Kidney (tissue), 14 donors: ENCODE results near the gene C8A. TPM values are rescaled to one million over a fixed set of nuclear protein-coding genes. Genes with fewer than 3 reads are reported as not detected.

Experiments used
- DNase-seq, 5 donors: peaks; one replicate each; pipeline ENCODE4 v3.0.0-alpha.2; 2013 to 2020
- FAIRE-seq: peaks from 2 replicates; lab custom pipeline; 2012; peaks lifted over from hg19 to GRCh38; lab: Jason Lieb, UNC
- H3K27ac ChIP-seq, 2 donors: one replicate each; pipeline ENCODE4 v1.7.0; 2013; ENCODE audit warnings: low read depth in 2 of 2, low read length in 2 of 2, inconsistent platforms in 1 of 2
- H3K27me3 ChIP-seq: one replicate; pipeline ENCODE4 v1.7.1; 2013; ENCODE audit warnings: low read length, inconsistent platforms; ENCODE audit not compliant: control insufficient read depth, insufficient read depth
- H3K36me3 ChIP-seq, 3 donors: one replicate each; pipeline versions ENCODE4 v1.7.0 to v1.7.1; 2013; ENCODE audit warnings: low read length in 3 of 3, control low read depth in 1 of 3, inconsistent platforms in 1 of 3; ENCODE audit not compliant: insufficient read depth in 3 of 3, control insufficient read depth in 2 of 3
- H3K4me1 ChIP-seq, 3 donors: one replicate each; pipeline versions ENCODE4 v1.7.0 to v1.7.1; 2013; ENCODE audit warnings: low read length in 3 of 3, inconsistent platforms in 1 of 3, low read depth in 1 of 3; ENCODE audit not compliant: control insufficient read depth in 2 of 3, insufficient read depth in 2 of 3
- H3K4me3 ChIP-seq, 3 donors: one replicate each; pipeline versions ENCODE4 v1.7.0 to v1.8.1; 2013; ENCODE audit warnings: low read length in 3 of 3, control low read depth in 1 of 3, inconsistent platforms in 1 of 3
- H3K9ac ChIP-seq, 3 donors: one replicate each; pipeline versions ENCODE4 v1.7.0 to v1.7.1; 2013; ENCODE audit warnings: low read length in 3 of 3, control low read depth in 1 of 3, inconsistent platforms in 1 of 3
- H3K9me3 ChIP-seq, 3 donors: one replicate each; pipeline versions ENCODE4 v1.7.0 to v1.7.1; 2013; ENCODE audit warnings: low read length in 3 of 3, control low read depth in 1 of 3, inconsistent platforms in 1 of 3; ENCODE audit not compliant: control insufficient read depth in 2 of 3, insufficient read depth in 1 of 3
- intact Hi-C: fragments of 100-400 bp; cut with DNase I; formaldehyde crosslinking; loops from one replicate; pipeline ENCODE4 v1.11.1; 2022
- polyA plus RNA-seq: library from polyadenylated mRNA; stranded (reverse); fragments of 350-450 nt; fragmentation: Illumina TruSeq; extraction: RNeasy Lipid Tissue Mini Kit (QIAGEN cat#74804); gene quantifications from one replicate; pipeline ENCODE4 v1.2.3, GENCODE V29; 2014; ENCODE audit warnings: low read depth, low replicate concordance; ENCODE audit not compliant: insufficient read depth
- total RNA-seq: library from RNA; stranded (reverse); fragmentation: NEBNext Ultra II Directional; extraction: Animal tissue kit (Norgen Biotek cat#: 25700); gene quantifications from one replicate; pipeline ENCODE4 v1.2.1, GENCODE V29; 2021
- TF ChIP-seq, protein P1 (sequence below): IDR thresholded peaks from 3 replicates; pipeline ENCODE4 v1.5.1; 2012; ENCODE audit warnings: mild to moderate bottlenecking, moderate library complexity, borderline replicate concordance; ENCODE audit not compliant: insufficient read depth; ENCODE audit errors: extremely low read depth
- donor health status: control.
- donor health status: control.
- donor health status: control.
- donor health status: control.
- donor health status: control.
- donor health status: DM: yes; HTN: yes; CAD: no.
- donor health status: Normal renal cell carcinoma (clear cell type).

The C8A gene
- total and polyA plus RNA-seq, 2 donors from 2014 or later, result 0.09 TPM; not detected in 1

GRCh38 chr1:56821462-56821797, 33.2 kb upstream of the C8A start:
- peak in 1 of 5 donors; percentile 29 for DNase-seq
- no peaks in the 10 kb centered on the region for H3K9me3 ChIP-seq
- H3K27me3 ChIP-seq, result no peaks in the 10 kb centered on the region
- H3K9ac ChIP-seq, result no peak overlapping the region
- no peak for FAIRE-seq
- H3K36me3 ChIP-seq, result no peaks in the 10 kb centered on the region
- intact Hi-C loops, result no loop called here
- TF ChIP-seq, protein P1, sequence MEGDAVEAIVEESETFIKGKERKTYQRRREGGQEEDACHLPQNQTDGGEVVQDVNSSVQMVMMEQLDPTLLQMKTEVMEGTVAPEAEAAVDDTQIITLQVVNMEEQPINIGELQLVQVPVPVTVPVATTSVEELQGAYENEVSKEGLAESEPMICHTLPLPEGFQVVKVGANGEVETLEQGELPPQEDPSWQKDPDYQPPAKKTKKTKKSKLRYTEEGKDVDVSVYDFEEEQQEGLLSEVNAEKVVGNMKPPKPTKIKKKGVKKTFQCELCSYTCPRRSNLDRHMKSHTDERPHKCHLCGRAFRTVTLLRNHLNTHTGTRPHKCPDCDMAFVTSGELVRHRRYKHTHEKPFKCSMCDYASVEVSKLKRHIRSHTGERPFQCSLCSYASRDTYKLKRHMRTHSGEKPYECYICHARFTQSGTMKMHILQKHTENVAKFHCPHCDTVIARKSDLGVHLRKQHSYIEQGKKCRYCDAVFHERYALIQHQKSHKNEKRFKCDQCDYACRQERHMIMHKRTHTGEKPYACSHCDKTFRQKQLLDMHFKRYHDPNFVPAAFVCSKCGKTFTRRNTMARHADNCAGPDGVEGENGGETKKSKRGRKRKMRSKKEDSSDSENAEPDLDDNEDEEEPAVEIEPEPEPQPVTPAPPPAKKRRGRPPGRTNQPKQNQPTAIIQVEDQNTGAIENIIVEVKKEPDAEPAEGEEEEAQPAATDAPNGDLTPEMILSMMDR, result no peak
- H3K4me1 ChIP-seq, result peaks cover 0 to 11% (median 0%) of the 10 kb centered on the region in 3 donors
- H3K4me3 ChIP-seq, result no peak overlapping the region
- H3K27ac ChIP-seq, result no peak overlapping the region

GRCh38 chr1:56824271-56824670, 30.3 kb upstream of the C8A start:
- Histone ChIP-seq H3K9ac (no peak overlapping the region), H3K36me3 (no peaks in the 10 kb centered on the region), H3K4me1 (peaks cover 0 to 4% (median 0%) of the 10 kb centered on the region in 3 donors), H3K9me3 (no peaks in the 10 kb centered on the region), H3K27me3 (no peaks in the 10 kb centered on the region), H3K27ac (no peak overlapping the region), H3K4me3 (no peak overlapping the region)
- intact Hi-C loops, result no loop called here
- DNase-seq (no peak), FAIRE-seq (no peak)
- TF ChIP-seq, protein P1, result no peak

- H3K27ac ChIP-seq, result no peak overlapping the region
- no peaks in the 10 kb centered on the region for H3K36me3 ChIP-seq
- H3K4me1 ChIP-seq, result no peaks in the 10 kb centered on the region
- H3K27me3 ChIP-seq, result no peaks in the 10 kb centered on the region
- no peak overlapping the region for H3K9ac ChIP-seq
- intact Hi-C loops, result no loop called here
- no peak for DNase-seq
- H3K9me3 ChIP-seq, result no peaks in the 10 kb centered on the region
- TF ChIP-seq, protein P1, result no peak
- FAIRE-seq, result no peak
- H3K4me3 ChIP-seq, result no peak overlapping the region
Measured at GRCh38 chr1:56824938-56825337, 29.7 kb upstream of the C8A start.

GRCh38 chr1:56825436-56825835, 29.2 kb upstream of the C8A start:
- Histone ChIP-seq H3K9me3 (no peaks in the 10 kb centered on the region), H3K4me1 (no peaks in the 10 kb centered on the region), H3K4me3 (no peak overlapping the region), H3K27ac (no peak overlapping the region), H3K9ac (no peak overlapping the region), H3K36me3 (no peaks in the 10 kb centered on the region), H3K27me3 (no peaks in the 10 kb centered on the region)
- TF ChIP-seq, protein P1, result no peak
- FAIRE-seq, result no peak
- DNase-seq, result no peak
- intact Hi-C loops, result no loop called here
